Spleen (tissue), 11 donors: ENCODE data around the gene CREB1. TPM values are rescaled to one million over a fixed set of nuclear protein-coding genes. Genes with fewer than 3 reads are reported as not detected.
A peak's percentile ranks its signal among the peaks of the same experiment; 100 is the strongest.

Source experiments
- DNase-seq: peaks from one replicate; pipeline ENCODE4 v3.0.0-alpha.2; 2020
- H3K27ac ChIP-seq, 8 donors: fragments of 200-600 bp; sonication (generic) in 7 of 8; 1 replicate in 4 of 8; 2 replicates in 4 of 8; pipeline versions ENCODE4 v1.5.0 to v1.8.0; 2016 to 2021; ENCODE audit warnings: inconsistent platforms in 4 of 8, mild to moderate bottlenecking in 4 of 8, moderate library complexity in 1 of 8
- H3K27me3 ChIP-seq, 7 donors: fragments of 200-600 bp; sonication (generic) in 6 of 7; replicated peaks in 1 of 7; 1 replicate in 4 of 7; 2 replicates in 3 of 7; pipeline versions ENCODE4 v1.5.0 to v1.8.0; 2016 to 2021; ENCODE audit warnings: inconsistent platforms in 3 of 7, mild to moderate bottlenecking in 1 of 7
- H3K36me3 ChIP-seq, 6 donors: fragments of 200-600 bp; sonication (generic) in 5 of 6; 1 replicate in 4 of 6; 2 replicates in 2 of 6; pipeline versions ENCODE4 v1.5.0 to v1.8.0; 2016 to 2021; ENCODE audit warnings: inconsistent platforms in 2 of 6
- H3K4me1 ChIP-seq, 6 donors: fragments of 200-600 bp; sonication (generic) in 5 of 6; 1 replicate in 3 of 6; 2 replicates in 3 of 6; pipeline versions ENCODE4 v1.5.0 to v1.8.0; 2016 to 2021; ENCODE audit warnings: inconsistent platforms in 3 of 6
- H3K4me3 ChIP-seq, 8 donors: fragments of 200-600 bp; sonication (generic) in 7 of 8; 1 replicate in 4 of 8; 2 replicates in 4 of 8; pipeline versions ENCODE4 v1.5.0 to v1.8.0; 2016 to 2021; ENCODE audit warnings: inconsistent platforms in 4 of 8, mild to moderate bottlenecking in 4 of 8, moderate library complexity in 2 of 8
- H3K9me3 ChIP-seq, 8 donors: fragments of 200-600 bp; sonication (generic) in 7 of 8; 1 replicate in 4 of 8; 2 replicates in 4 of 8; pipeline versions ENCODE4 v1.5.0 to v1.8.0; 2016 to 2021; ENCODE audit warnings: inconsistent platforms in 4 of 8
- POLR2A ChIP-seq, 3 donors: fragments of 450-650 bp; IDR thresholded peaks; one replicate each; pipeline ENCODE4 v1.5.1; 2017; ENCODE audit warnings: antibody characterized with exemption in 3 of 3, mild to moderate bottlenecking in 1 of 3
- POLR2AphosphoS5 ChIP-seq, 3 donors: sonication (generic); formaldehyde crosslinking; IDR thresholded peaks; one replicate each; pipeline ENCODE4 v1.5.1; 2017; ENCODE audit warnings: antibody characterized with exemption in 3 of 3
- WGBS, 5 donors: extraction: QIAGEN DNeasy Blood & Tissue Kit in 3 of 5; methylation state at CpG; one replicate each; pipeline versions ENCODE4 v1.1.5 to v1.1.7; 2013 to 2018; 5-methylcytosine and 5-hydroxymethylcytosine counted together
- intact Hi-C: fragments of 100-400 bp; cut with DNase I; formaldehyde crosslinking; loops from one replicate; pipeline ENCODE4 v1.15.0; 2023; ENCODE audit warnings: low total_unique reads
- polyA plus RNA-seq, 3 donors: library from polyadenylated mRNA; stranded (reverse); fragments of 200-250 nt; gene quantifications; one replicate each; pipeline ENCODE4 v1.2.1, GENCODE V29; 2013
- total RNA-seq, 7 donors: library from RNA; depleted of rRNA in 3 of 7; stranded (reverse); fragments of >200 nt in 3 of 7; fragmentation: NEBNext Ultra II Directional in 4 of 7; extraction: Animal tissue kit (Norgen Biotek cat#: 25700) in 4 of 7; gene quantifications; one replicate each; pipeline versions ENCODE4 v1.1.0 to v1.2.1, GENCODE V29; 2016 to 2021
- TF ChIP-seq, protein P1 (sequence below), 11 experiments: fragments of 200-600 bp in 7 of 11; fragments of 450-650 bp in 4 of 11; sonication (generic) in 4 of 11; IDR thresholded peaks in 8 of 11; conservative IDR thresholded peaks in 3 of 11; 1 replicate in 7 of 11; 2 replicates in 4 of 11; pipeline versions ENCODE4 v1.4.0 to v1.8.0; 2016 to 2021; ENCODE audit warnings: antibody characterized with exemption in 11 of 11, inconsistent platforms in 4 of 11, mild to moderate bottlenecking in 1 of 11
- donor health status: healthy with polysubstance abuse.
- donor health status: DM: no; HTN: no; CAD: no; lungs with moderate emphysema.
- donor health status: DM: no; HTN: no; CAD: no.
- donor health status: Bipolar disorder and iron deficiency.
- donor health status: healthy.
- donor health status: DM: no; HTN: no; CAD: no.
- donor health status: DM: yes; HTN: yes; CAD: no.

Gene CREB1
- total and polyA plus RNA-seq, 10 donors: 8.4 to 94.7 (median 78.7) TPM

GRCh38 chr2:207624185-207625013 lies 94.6 kb downstream of the CREB1 start:
- Histone ChIP-seq H3K27me3 (no peaks in the 10 kb centered on the region), H3K4me1 (peaks cover 10 to 73% (median 61%) of the 10 kb centered on the region in 6 donors), H3K9me3 (no peaks in the 10 kb centered on the region), H3K27ac (peak overlapping the region; percentile 96 to 99 (median 98)), H3K4me3 (peak overlapping the region; percentile 73 to 94 (median 86)), H3K36me3 (peaks cover 0 to 35% (median 6%) of the 10 kb centered on the region in 6 donors)
- intact Hi-C loops: loop anchor here (5.0 kb wide), 1 partner anchor 88 kb away; the partner anchor contains the start of gene CCNYL1
- 1 to 2% (median 1%) methylated on average over 23 to 47 of the region's 47 CpGs for WGBS, 5 donors
- DNase-seq: peak; percentile 95
- TF ChIP-seq, protein P1, sequence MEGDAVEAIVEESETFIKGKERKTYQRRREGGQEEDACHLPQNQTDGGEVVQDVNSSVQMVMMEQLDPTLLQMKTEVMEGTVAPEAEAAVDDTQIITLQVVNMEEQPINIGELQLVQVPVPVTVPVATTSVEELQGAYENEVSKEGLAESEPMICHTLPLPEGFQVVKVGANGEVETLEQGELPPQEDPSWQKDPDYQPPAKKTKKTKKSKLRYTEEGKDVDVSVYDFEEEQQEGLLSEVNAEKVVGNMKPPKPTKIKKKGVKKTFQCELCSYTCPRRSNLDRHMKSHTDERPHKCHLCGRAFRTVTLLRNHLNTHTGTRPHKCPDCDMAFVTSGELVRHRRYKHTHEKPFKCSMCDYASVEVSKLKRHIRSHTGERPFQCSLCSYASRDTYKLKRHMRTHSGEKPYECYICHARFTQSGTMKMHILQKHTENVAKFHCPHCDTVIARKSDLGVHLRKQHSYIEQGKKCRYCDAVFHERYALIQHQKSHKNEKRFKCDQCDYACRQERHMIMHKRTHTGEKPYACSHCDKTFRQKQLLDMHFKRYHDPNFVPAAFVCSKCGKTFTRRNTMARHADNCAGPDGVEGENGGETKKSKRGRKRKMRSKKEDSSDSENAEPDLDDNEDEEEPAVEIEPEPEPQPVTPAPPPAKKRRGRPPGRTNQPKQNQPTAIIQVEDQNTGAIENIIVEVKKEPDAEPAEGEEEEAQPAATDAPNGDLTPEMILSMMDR (IDR thresholded peaks at IDR 0.05 in 8 of 11, conservative IDR thresholded peaks at IDR 0.05 in 3 of 11): peak in 1 of 11 experiments; percentile 4
- TF ChIP-seq POLR2AphosphoS5 (IDR thresholded peaks at IDR 0.05): peak; percentile 84 to 95 (median 94)
- peak in 1 of 3 donors; percentile 96 for TF ChIP-seq POLR2A (IDR thresholded peaks at IDR 0.05)

DNA sequence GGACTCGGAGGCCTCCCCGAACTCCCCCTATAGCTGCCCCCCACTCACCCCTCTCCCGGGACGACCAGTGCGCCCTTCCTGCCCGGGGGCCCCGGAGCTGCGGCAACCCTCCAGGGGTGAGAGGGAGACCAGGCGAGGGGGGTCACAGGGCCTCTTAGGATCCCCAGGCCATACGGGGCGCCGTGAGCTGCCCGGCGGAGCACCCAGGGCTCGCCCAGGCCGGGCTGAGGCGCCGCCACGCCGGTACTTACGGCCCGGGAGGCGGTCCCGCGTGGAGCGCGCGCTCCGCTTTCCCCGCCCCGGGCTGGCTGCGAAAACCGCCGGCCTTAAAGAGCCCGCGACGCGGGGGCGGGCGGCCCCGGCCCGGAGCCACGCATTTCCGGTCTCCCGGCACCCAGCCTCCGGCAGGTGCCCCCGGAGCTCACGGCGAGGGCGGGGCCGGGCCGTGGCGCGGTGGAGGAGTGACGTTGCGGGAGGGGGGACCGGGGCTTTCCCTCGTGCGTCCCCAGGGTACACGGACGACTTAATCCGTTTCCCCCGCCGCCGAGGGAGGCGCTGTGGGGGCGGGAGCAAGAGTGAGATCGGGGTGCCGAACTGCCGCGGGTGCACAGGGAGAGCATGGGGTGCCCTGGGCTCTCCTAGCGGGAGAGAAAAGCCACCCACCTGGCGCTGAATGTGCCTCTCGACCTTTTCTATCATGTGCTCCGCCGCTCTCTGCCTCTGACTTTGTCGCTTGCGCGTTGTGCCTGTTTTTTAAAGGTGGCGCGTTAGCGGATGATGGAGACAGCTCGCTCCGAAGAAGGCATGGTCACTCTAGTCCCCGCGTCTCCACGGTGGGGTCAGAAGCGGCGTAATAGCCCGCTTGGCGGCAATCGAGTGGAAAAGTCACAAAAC lies 95.5 kb downstream of the CREB1 start, which contains the start of gene METTL21A:
METTL21A (minus strand) TSS at position 381 of the 894 bp plus-strand sequence. CDS start 1,019 bp downstream, outside the sequence.
- no peaks in the 10 kb centered on the region for H3K9me3 ChIP-seq
- H3K27me3 ChIP-seq: no peaks in the 10 kb centered on the region
- peak; percentile 98 for DNase-seq
- TF ChIP-seq POLR2AphosphoS5 (IDR thresholded peaks at IDR 0.05) (peak; percentile 86 to 92 (median 90)), POLR2A (IDR thresholded peaks at IDR 0.05) (peak in 2 of 3 donors; percentile 38 to 47)
- TF ChIP-seq, protein P1 (IDR thresholded peaks at IDR 0.05 in 8 of 11, conservative IDR thresholded peaks at IDR 0.05 in 3 of 11): peak; percentile 44 to 76 (median 65)
- WGBS, 5 donors: 0 to 1% (median 1%) methylated on average over 33 to 92 of the region's 92 CpGs
- H3K36me3 ChIP-seq: peaks cover 0 to 28% (median 6%) of the 10 kb centered on the region in 6 donors
- peak within 1 kb of the TSS; percentile 73 to 94 (median 86) for H3K4me3 ChIP-seq
- peaks cover 10 to 64% (median 53%) of the 10 kb centered on the region in 6 donors for H3K4me1 ChIP-seq
- intact Hi-C loops: loop anchor here (5.0 kb wide), 1 partner anchor 87 kb away; the partner anchor contains the start of gene CCNYL1
- peak within 1 kb of the TSS; percentile 96 to 99 (median 98) for H3K27ac ChIP-seq

DNA sequence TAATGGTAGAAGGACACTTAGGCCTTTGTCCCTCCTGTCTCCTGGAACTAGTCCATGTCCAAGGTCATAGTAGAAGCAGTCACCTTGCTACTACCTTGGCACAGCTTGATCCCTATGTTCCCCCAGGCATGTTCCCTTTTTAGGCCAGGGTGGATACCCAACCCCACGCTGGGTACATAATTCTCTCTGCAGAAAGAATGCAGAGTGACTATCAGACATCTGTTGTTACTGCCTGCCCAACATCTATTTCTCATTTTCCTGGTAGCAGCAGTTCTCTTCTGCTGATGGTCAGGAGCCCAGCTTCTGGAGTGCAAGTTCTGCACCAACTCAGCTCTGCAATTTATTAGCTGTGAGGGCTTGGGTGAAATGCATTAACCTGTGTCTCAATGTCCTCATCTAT lies 99.8 kb downstream of the CREB1 start:
- intact Hi-C loops: loop anchor here (5.0 kb wide), 1 partner anchor 83 kb away; the partner anchor contains the start of gene CCNYL1

More for the DNA sequence above, 99.8 kb downstream of the CREB1 start:
- Histone ChIP-seq H3K9me3 (no peaks in the 10 kb centered on the region), H3K27me3 (no peaks in the 10 kb centered on the region), H3K36me3 (no peaks in the 10 kb centered on the region), H3K27ac (no peak overlapping the region), H3K4me3 (no peak overlapping the region), H3K4me1 (peaks cover 0 to 33% (median 18%) of the 10 kb centered on the region in 6 donors)
- TF ChIP-seq POLR2A (IDR thresholded peaks at IDR 0.05) (no peak), POLR2AphosphoS5 (IDR thresholded peaks at IDR 0.05) (no peak)
- TF ChIP-seq, protein P1 (IDR thresholded peaks at IDR 0.05 in 8 of 11, conservative IDR thresholded peaks at IDR 0.05 in 3 of 11): no peak
- WGBS, 5 donors: 71 to 85% (median 82%) methylated on average over 1 of the region's 1 CpG
- DNase-seq: no peak
